ENCODE measurements around the gene CLCN2.

CLCN2 gene

GRCh38 chr3:184348057-184348382 lies 13.4 kb downstream of the CLCN2 start:
- H3K4me3 ChIP-seq (ENCODE audit: low read depth, low read length), result no peak overlapping the region
- TF ChIP-seq MYC (IDR thresholded peaks at IDR 0.05; ENCODE audit: low read depth, low read length) (no peak), CTCF (IDR thresholded peaks at IDR 0.05; ENCODE audit: low read depth, low read length) (no peak), MAX (IDR thresholded peaks at IDR 0.05; ENCODE audit: low read depth, low read length) (no peak), POLR2A (IDR thresholded peaks at IDR 0.05; ENCODE audit: extremely low read depth, insufficient read length) (no peak)
- DNase-seq (ENCODE audit: low read depth), result no peak

GRCh38 chr3:184347321-184348056 lies 13.9 kb downstream of the CLCN2 start:
- H3K4me3 ChIP-seq (ENCODE audit: low read depth, low read length), result no peak overlapping the region
- DNase-seq (ENCODE audit: low read depth), result no peak
- TF ChIP-seq MYC (IDR thresholded peaks at IDR 0.05; ENCODE audit: low read depth, low read length) (no peak), CTCF (IDR thresholded peaks at IDR 0.05; ENCODE audit: low read depth, low read length) (no peak), MAX (IDR thresholded peaks at IDR 0.05; ENCODE audit: low read depth, low read length) (no peak), POLR2A (IDR thresholded peaks at IDR 0.05; ENCODE audit: extremely low read depth, insufficient read length) (no peak)

GRCh38 chr3:184346480-184347190 lies 14.8 kb downstream of the CLCN2 start:
- no peak for DNase-seq (ENCODE audit: low read depth)
- TF ChIP-seq CTCF (IDR thresholded peaks at IDR 0.05; ENCODE audit: low read depth, low read length), result no peak
- TF ChIP-seq MAX (IDR thresholded peaks at IDR 0.05; ENCODE audit: low read depth, low read length), result no peak
- TF ChIP-seq POLR2A (IDR thresholded peaks at IDR 0.05; ENCODE audit: extremely low read depth, insufficient read length), result no peak
- TF ChIP-seq MYC (IDR thresholded peaks at IDR 0.05; ENCODE audit: low read depth, low read length), result no peak
- H3K4me3 ChIP-seq (ENCODE audit: low read depth, low read length), result no peak overlapping the region

GRCh38 chr3:184345317-184346144 lies 15.9 kb downstream of the CLCN2 start:
- TF ChIP-seq POLR2A (IDR thresholded peaks at IDR 0.05; ENCODE audit: extremely low read depth, insufficient read length) (no peak), CTCF (IDR thresholded peaks at IDR 0.05; ENCODE audit: low read depth, low read length) (peak; percentile 49)
- H3K4me3 ChIP-seq (ENCODE audit: low read depth, low read length), result no peak overlapping the region
- peak; percentile 60 for DNase-seq (ENCODE audit: low read depth)

GRCh38 chr3:184344579-184345316 lies 16.7 kb downstream of the CLCN2 start:
- H3K4me3 ChIP-seq (ENCODE audit: low read depth, low read length), result no peak overlapping the region
- DNase-seq (ENCODE audit: low read depth), result no peak
- TF ChIP-seq POLR2A (IDR thresholded peaks at IDR 0.05; ENCODE audit: extremely low read depth, insufficient read length) (no peak), MYC (IDR thresholded peaks at IDR 0.05; ENCODE audit: low read depth, low read length) (no peak), MAX (IDR thresholded peaks at IDR 0.05; ENCODE audit: low read depth, low read length) (no peak), CTCF (IDR thresholded peaks at IDR 0.05; ENCODE audit: low read depth, low read length) (no peak)

Data from NB4 (cell line).